Liver (tissue), 9 donors: ENCODE results near the gene NAT14. TPM values are rescaled to one million over a fixed set of nuclear protein-coding genes. Genes with fewer than 3 reads are reported as not detected.
A peak's percentile ranks its signal among the peaks of the same experiment; 100 is the strongest.

Experiments used
- DNase-seq: peaks from one replicate; pipeline ENCODE4 v3.0.0-alpha.2; 2017; ENCODE audit warnings: low spot score
- H3K27ac ChIP-seq, 2 donors: one replicate each; pipeline ENCODE4 v1.7.0; 2013; ENCODE audit warnings: inconsistent platforms in 2 of 2, low read length in 2 of 2, control low read depth in 1 of 2, low read depth in 1 of 2, mild to moderate bottlenecking in 1 of 2
- H3K27me3 ChIP-seq, 4 donors: one replicate each; pipeline versions ENCODE4 v1.6.1 to v1.7.0; 2013; ENCODE audit warnings: low read length in 3 of 4, inconsistent platforms in 1 of 4, mild to moderate bottlenecking in 1 of 4, moderate library complexity in 1 of 4; ENCODE audit not compliant: control insufficient read depth in 4 of 4, insufficient read depth in 4 of 4
- H3K36me3 ChIP-seq, 4 donors: one replicate each; pipeline versions ENCODE4 v1.6.1 to v1.7.0; 2013; ENCODE audit warnings: low read length in 3 of 4, mild to moderate bottlenecking in 3 of 4, low read depth in 1 of 4, moderate library complexity in 1 of 4; ENCODE audit not compliant: control insufficient read depth in 4 of 4, insufficient read depth in 3 of 4
- H3K4me1 ChIP-seq, 4 donors: one replicate each; pipeline versions ENCODE4 v1.6.1 to v1.7.0; 2013; ENCODE audit warnings: low read length in 3 of 4, mild to moderate bottlenecking in 3 of 4, moderate library complexity in 1 of 4; ENCODE audit not compliant: control insufficient read depth in 4 of 4, insufficient read depth in 4 of 4
- H3K4me3 ChIP-seq, 3 donors: one replicate each; pipeline versions ENCODE4 v1.6.1 to v1.7.0; 2013; ENCODE audit warnings: low read length in 3 of 3, control low read depth in 1 of 3, low read depth in 1 of 3, mild to moderate bottlenecking in 1 of 3
- H3K9ac ChIP-seq, 2 donors: one replicate each; pipeline ENCODE4 v1.7.0; 2013; ENCODE audit warnings: low read length in 2 of 2, mild to moderate bottlenecking in 2 of 2, moderate library complexity in 2 of 2, control low read depth in 1 of 2, low read depth in 1 of 2
- H3K9me3 ChIP-seq, 4 donors: one replicate each; pipeline versions ENCODE4 v1.6.1 to v1.7.0; 2013; ENCODE audit warnings: low read length in 3 of 4; ENCODE audit not compliant: control insufficient read depth in 4 of 4
- ATF3 ChIP-seq: IDR thresholded peaks from 2 replicates; pipeline ENCODE4 v1.6.1; 2016; ENCODE audit warnings: antibody characterized with exemption
- CTCF ChIP-seq: fragments of 150-350 bp; IDR thresholded peaks from 2 replicates; pipeline ENCODE4 v1.5.1; 2017; ENCODE audit warnings: improper control_type of control experiment, low read depth, low read length; ENCODE audit not compliant: missing input control
- FOXA2 ChIP-seq: IDR thresholded peaks from 2 replicates; pipeline ENCODE4 v1.6.1; 2016; ENCODE audit warnings: antibody characterized with exemption
- GABPA ChIP-seq, 2 donors: IDR thresholded peaks in 1 of 2; conservative IDR thresholded peaks in 1 of 2; 2 replicates each; pipeline ENCODE4 v1.6.1; 2016; ENCODE audit warnings: antibody characterized with exemption in 2 of 2, mild to moderate bottlenecking in 1 of 2, moderate library complexity in 1 of 2
- HNF4A ChIP-seq, 2 donors: conservative IDR thresholded peaks; 2 replicates each; pipeline ENCODE4 v1.6.1; 2016; ENCODE audit warnings: antibody characterized with exemption in 2 of 2, mild to moderate bottlenecking in 2 of 2
- JUND ChIP-seq, 2 donors: IDR thresholded peaks; 2 replicates each; pipeline ENCODE4 v1.6.1; 2016; ENCODE audit warnings: antibody characterized with exemption in 2 of 2
- MAX ChIP-seq: IDR thresholded peaks from 2 replicates; pipeline ENCODE4 v1.6.1; 2016; ENCODE audit warnings: antibody characterized with exemption
- NR2F2 ChIP-seq: IDR thresholded peaks from 2 replicates; pipeline ENCODE4 v1.6.1; 2016; ENCODE audit warnings: antibody characterized with exemption
- RAD21 ChIP-seq, 2 donors: IDR thresholded peaks; 2 replicates each; pipeline ENCODE4 v1.6.1; 2016; ENCODE audit warnings: antibody characterized with exemption in 2 of 2, mild to moderate bottlenecking in 2 of 2
- REST ChIP-seq: IDR thresholded peaks from 2 replicates; pipeline ENCODE4 v1.6.1; 2016; ENCODE audit warnings: antibody characterized with exemption, mild to moderate bottlenecking
- RXRA ChIP-seq, 2 donors: IDR thresholded peaks; 2 replicates each; pipeline ENCODE4 v1.6.1; 2017 to 2018; ENCODE audit warnings: antibody characterized with exemption in 2 of 2, mild to moderate bottlenecking in 1 of 2
- SP1 ChIP-seq: IDR thresholded peaks from 2 replicates; pipeline ENCODE4 v1.6.1; 2018; ENCODE audit warnings: antibody characterized with exemption, mild to moderate bottlenecking
- TAF1 ChIP-seq: conservative IDR thresholded peaks from 2 replicates; pipeline ENCODE4 v1.6.1; 2016; ENCODE audit warnings: antibody characterized with exemption, mild to moderate bottlenecking
- WGBS: extraction: QIAGEN DNeasy Blood & Tissue Kit; methylation state at CpG from one replicate; pipeline ENCODE4 v1.1.7; 2013; 5-methylcytosine and 5-hydroxymethylcytosine counted together
- polyA plus RNA-seq, 2 donors: library from polyadenylated mRNA; stranded (reverse) in 1 of 2; unstranded in 1 of 2; fragments of 200-250 nt in 1 of 2; fragments of >200 nt in 1 of 2; fragmentation: Nextera tagmentation in 1 of 2; extraction: Ambion mirVana in 1 of 2; gene quantifications; one replicate each; pipeline versions ENCODE4 v1.2.1 to v1.2.3, GENCODE V29; 2013 to 2015
- total RNA-seq, 2 donors: library from RNA; depleted of rRNA; stranded (reverse); fragments of >200 nt; gene quantifications; one replicate each; pipeline ENCODE4 v1.2.3, GENCODE V29; 2014
- donor health status: healthy.
- donor health status: healthy.
- donor health status: healthy.
- donor health status: healthy.
- donor health status: healthy.

The NAT14 gene
- total and polyA plus RNA-seq, 4 donors: 1.4 to 3.7 (median 3.0) TPM

- Histone ChIP-seq H3K27me3 (no peaks in the 10 kb centered on the region), H3K4me1 (peaks cover 12 to 34% (median 27%) of the 10 kb centered on the region in 4 donors), H3K9ac (no peak overlapping the region), H3K9me3 (no peaks in the 10 kb centered on the region), H3K36me3 (peaks cover 0 to 7% (median 2%) of the 10 kb centered on the region in 4 donors), H3K4me3 (peak overlapping the region in 2 of 3 donors; percentile 82 to 86), H3K27ac (no peak overlapping the region)
- no peak for TF ChIP-seq TAF1
- no peak for TF ChIP-seq CTCF
- TF ChIP-seq REST: no peak
- no peak for DNase-seq
- 65% methylated on average over 8 of the region's 8 CpGs for WGBS
Measured at GRCh38 chr19:55459551-55459949, 25.4 kb upstream of the NAT14 start.

- no peaks in the 10 kb centered on the region for H3K27me3 ChIP-seq
- H3K9me3 ChIP-seq: no peaks in the 10 kb centered on the region
- H3K9ac ChIP-seq: no peak overlapping the region
- H3K27ac ChIP-seq: peak overlapping the region; percentile 52 to 93
- DNase-seq: no peak
- peaks cover 0 to 7% (median 2%) of the 10 kb centered on the region in 4 donors for H3K36me3 ChIP-seq
- H3K4me3 ChIP-seq: peak overlapping the region; percentile 77 to 86 (median 82)
- 13% methylated on average over 16 of the region's 16 CpGs for WGBS
- peaks cover 12 to 34% (median 27%) of the 10 kb centered on the region in 4 donors for H3K4me1 ChIP-seq
- TF ChIP-seq NR2F2 (no peak), RAD21 (IDR thresholded peaks at IDR 0.05) (peak in 1 of 2 donors; percentile 5), HNF4A (conservative IDR thresholded peaks at IDR 0.05) (peak; percentile 57 to 60)
Measured at GRCh38 chr19:55459950-55460657, 24.9 kb upstream of the NAT14 start.

GRCh38 chr19:55460670-55461258, 24.2 kb upstream of the NAT14 start:
- Histone ChIP-seq H3K27ac (peak overlapping the region; percentile 93 to 97), H3K9me3 (no peaks in the 10 kb centered on the region), H3K4me1 (peaks cover 12 to 34% (median 27%) of the 10 kb centered on the region in 4 donors), H3K9ac (peak overlapping the region; percentile 49 to 84), H3K4me3 (peak overlapping the region; percentile 77 to 86 (median 82)), H3K36me3 (peaks cover 0 to 5% (median 1%) of the 10 kb centered on the region in 4 donors), H3K27me3 (no peaks in the 10 kb centered on the region)
- WGBS: 6% methylated on average over 24 of the region's 24 CpGs
- DNase-seq: peak; percentile 86
- TF ChIP-seq ATF3 (no peak), FOXA2 (no peak), SP1 (no peak), RXRA (IDR thresholded peaks at IDR 0.05) (peak; percentile 65 to 81), JUND (IDR thresholded peaks at IDR 0.05) (no peak), GABPA (IDR thresholded peaks at IDR 0.05 in 1 of 2, conservative IDR thresholded peaks at IDR 0.05 in 1 of 2) (peak in 1 of 2 donors; percentile 65), HNF4A (conservative IDR thresholded peaks at IDR 0.05) (peak in 1 of 2 donors; percentile 61), MAX (peak; percentile 16), REST (peak; percentile 5), RAD21 (IDR thresholded peaks at IDR 0.05) (no peak), NR2F2 (peak; percentile 31)
